Activated CD4-positive, alpha-beta T cell treated with anti-CD3 and anti-CD28 coated beads, Interleukin-2, amount 10 ng/mL, durations not matched to agents 7 days and 5 days (primary cell): ENCODE measurements around the gene CEP290. TPM values are rescaled to one million over a fixed set of nuclear protein-coding genes. Genes with fewer than 3 reads are reported as not detected.

Experiments used
- CTCF ChIA-PET: fragments of 350-600 bp; sonication (Branson Sonifier 250); formaldehyde crosslinking; loops from one replicate; lab custom pipeline; 2021; ENCODE audit warnings: antibody characterized with exemption; lab: Charles Lee
- POLR2A ChIA-PET: fragments of 350-600 bp; sonication (Branson Sonifier 250); formaldehyde crosslinking; loops from one replicate; lab custom pipeline; 2021; ENCODE audit warnings: antibody characterized with exemption; lab: Charles Lee
- DNase-seq: peaks from one replicate; pipeline ENCODE4 v3.0.0-alpha.2; 2020
- H3K27ac Mint-ChIP-seq: one replicate; pipeline ENCODE4 v1.8.0; 2021; ENCODE audit warnings: mild to moderate bottlenecking, moderate library complexity, mixed read lengths
- H3K27me3 Mint-ChIP-seq: one replicate; pipeline ENCODE4 v1.8.0; 2021; ENCODE audit warnings: mixed read lengths
- H3K36me3 Mint-ChIP-seq: one replicate; pipeline ENCODE4 v1.8.0; 2021; ENCODE audit warnings: low read depth, mixed read lengths
- H3K4me1 Mint-ChIP-seq: one replicate; pipeline ENCODE4 v1.8.0; 2021; ENCODE audit warnings: mixed read lengths
- H3K4me3 Mint-ChIP-seq: one replicate; pipeline ENCODE4 v1.8.0; 2021; ENCODE audit warnings: mild to moderate bottlenecking, moderate library complexity, mixed read lengths
- H3K9me3 Mint-ChIP-seq: one replicate; pipeline ENCODE4 v1.8.0; 2021; ENCODE audit warnings: mixed read lengths
- total RNA-seq, 2 experiments: library from RNA; stranded (reverse); gene quantifications; one replicate each; pipeline ENCODE4 v1.2.3, GENCODE V29; 2021

The CEP290 gene
- total RNA-seq, 2 experiments from 2014 or later: 10.9 to 12.2 TPM

DNA sequence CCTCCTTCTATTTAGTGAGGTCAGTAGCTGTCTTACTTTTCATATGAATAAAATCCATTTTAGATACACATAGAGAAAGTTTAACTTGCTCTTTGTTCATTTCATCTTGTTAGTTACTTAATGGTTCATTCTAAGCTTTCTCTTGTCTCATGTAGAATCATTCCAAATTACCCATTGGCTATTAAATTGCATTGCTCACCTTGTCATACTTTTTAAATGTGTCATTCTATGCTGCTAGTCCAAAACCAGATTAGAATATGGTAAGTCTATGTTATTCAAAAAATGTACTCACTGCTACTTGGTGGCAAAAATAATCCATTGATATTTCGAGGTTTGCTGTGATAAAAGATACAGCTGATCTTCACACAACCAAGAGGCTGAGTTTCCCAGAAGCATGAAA, 115.7 kb downstream of the CEP290 start:
- DNase-seq: no peak
- H3K27me3 Mint-ChIP-seq: peaks cover 12% of the 10 kb centered on the region
- no peaks in the 10 kb centered on the region for H3K9me3 Mint-ChIP-seq
- no peaks in the 10 kb centered on the region for H3K36me3 Mint-ChIP-seq
- ChIA-PET POLR2A (no interaction called here), CTCF (no interaction called here)
- H3K4me3 Mint-ChIP-seq: no peak overlapping the region
- no peak overlapping the region for H3K27ac Mint-ChIP-seq
- no peaks in the 10 kb centered on the region for H3K4me1 Mint-ChIP-seq

DNA sequence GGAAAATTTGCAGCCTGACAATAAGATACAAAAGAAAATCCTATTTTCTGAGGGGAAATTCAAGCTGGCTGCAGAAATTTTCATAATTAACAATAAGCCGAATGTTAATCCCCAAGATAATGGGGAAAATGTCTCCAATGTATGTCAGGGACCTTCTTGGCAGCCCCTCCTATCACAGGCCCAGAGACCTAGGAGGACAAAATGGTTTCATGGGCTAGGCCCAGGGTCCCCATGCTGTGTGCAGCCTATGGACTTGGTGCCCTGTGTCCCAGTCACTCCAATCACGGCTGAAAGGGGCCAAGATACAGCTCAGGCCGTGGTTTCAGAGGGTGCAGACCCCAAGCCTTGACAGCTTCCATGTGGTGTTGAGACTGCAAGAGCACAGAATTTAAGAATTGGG, 123.9 kb downstream of the CEP290 start:
- no peak overlapping the region for H3K27ac Mint-ChIP-seq
- H3K9me3 Mint-ChIP-seq: no peaks in the 10 kb centered on the region
- H3K36me3 Mint-ChIP-seq: no peaks in the 10 kb centered on the region
- POLR2A ChIA-PET: no interaction called here
- no peak overlapping the region for H3K4me3 Mint-ChIP-seq
- DNase-seq: no peak
- peaks cover 5% of the 10 kb centered on the region for H3K27me3 Mint-ChIP-seq
- CTCF ChIA-PET: no interaction called here
- no peaks in the 10 kb centered on the region for H3K4me1 Mint-ChIP-seq

DNA sequence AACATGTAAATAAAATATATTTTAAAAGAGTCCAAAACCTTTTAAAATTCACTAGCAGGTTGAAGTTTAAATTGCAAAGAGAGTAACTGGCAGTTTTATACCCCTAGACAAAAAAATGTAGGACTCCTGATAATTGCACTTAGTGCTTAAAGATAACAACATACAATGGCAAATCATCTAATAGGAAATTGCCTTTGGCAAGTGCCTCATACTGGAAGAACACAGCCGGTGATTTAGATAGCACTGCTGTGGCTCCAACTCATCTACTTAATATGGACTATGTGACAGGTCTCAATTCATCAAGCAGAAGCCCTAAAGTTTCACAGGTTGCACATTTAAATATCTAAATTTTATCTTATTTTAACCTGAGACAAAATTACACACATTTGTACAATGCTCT, 126.1 kb downstream of the CEP290 start:
- POLR2A ChIA-PET: no interaction called here
- Mint-ChIP-seq H3K27ac (no peak overlapping the region), H3K27me3 (no peaks in the 10 kb centered on the region), H3K9me3 (no peaks in the 10 kb centered on the region), H3K4me1 (no peaks in the 10 kb centered on the region), H3K4me3 (no peak overlapping the region), H3K36me3 (no peaks in the 10 kb centered on the region)
- CTCF ChIA-PET: no interaction called here
- no peak for DNase-seq

DNA sequence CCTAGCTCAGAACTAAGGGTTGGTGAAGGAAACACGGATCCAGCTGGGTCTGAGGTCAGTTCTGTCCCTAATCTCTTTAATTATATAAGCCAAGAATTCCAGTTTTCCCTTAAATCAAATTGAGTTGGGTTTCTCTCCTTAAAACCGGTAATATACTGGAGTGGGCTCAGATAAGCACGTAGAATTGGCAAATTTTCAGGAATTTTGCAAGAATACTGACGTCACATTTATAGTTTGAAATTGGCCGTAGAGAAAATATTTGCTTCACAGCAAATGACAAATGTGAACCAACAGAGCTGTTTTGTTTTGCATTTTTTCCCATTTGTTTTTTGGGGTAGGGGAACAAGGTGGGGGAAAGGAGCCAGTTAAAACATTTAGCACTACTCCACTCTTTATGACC, 130.1 kb downstream of the CEP290 start:
- ChIA-PET CTCF (no interaction called here), POLR2A (no interaction called here)
- no peaks in the 10 kb centered on the region for H3K27me3 Mint-ChIP-seq
- no peaks in the 10 kb centered on the region for H3K9me3 Mint-ChIP-seq
- no peaks in the 10 kb centered on the region for H3K36me3 Mint-ChIP-seq
- H3K4me3 Mint-ChIP-seq: no peak overlapping the region
- H3K27ac Mint-ChIP-seq: no peak overlapping the region
- DNase-seq: no peak
- H3K4me1 Mint-ChIP-seq: no peaks in the 10 kb centered on the region

DNA sequence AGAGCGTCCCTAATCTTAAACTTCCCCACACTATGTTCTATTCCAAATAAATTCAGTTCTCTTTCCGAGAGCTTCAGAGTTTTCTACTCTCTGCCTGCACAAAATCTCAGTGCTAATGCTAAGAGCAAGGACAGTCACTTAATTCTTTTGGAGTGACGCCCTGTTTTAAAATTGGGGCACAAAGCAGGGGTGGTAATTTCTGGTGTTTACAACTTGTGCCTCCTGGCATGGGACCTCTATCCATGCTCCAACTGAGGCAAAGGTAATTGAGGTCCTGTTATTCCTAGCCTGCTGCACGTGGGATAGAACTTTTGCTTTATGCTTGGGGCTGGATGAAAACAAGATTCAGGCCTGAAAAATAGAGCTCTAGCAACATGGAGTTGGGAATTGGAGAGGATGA, 135.5 kb downstream of the CEP290 start:
- Mint-ChIP-seq H3K4me3 (no peak overlapping the region), H3K36me3 (no peaks in the 10 kb centered on the region), H3K9me3 (no peaks in the 10 kb centered on the region), H3K27ac (no peak overlapping the region), H3K4me1 (no peaks in the 10 kb centered on the region), H3K27me3 (peaks cover 3% of the 10 kb centered on the region)
- ChIA-PET CTCF (no interaction called here), POLR2A (no interaction called here)
- no peak for DNase-seq

DNA sequence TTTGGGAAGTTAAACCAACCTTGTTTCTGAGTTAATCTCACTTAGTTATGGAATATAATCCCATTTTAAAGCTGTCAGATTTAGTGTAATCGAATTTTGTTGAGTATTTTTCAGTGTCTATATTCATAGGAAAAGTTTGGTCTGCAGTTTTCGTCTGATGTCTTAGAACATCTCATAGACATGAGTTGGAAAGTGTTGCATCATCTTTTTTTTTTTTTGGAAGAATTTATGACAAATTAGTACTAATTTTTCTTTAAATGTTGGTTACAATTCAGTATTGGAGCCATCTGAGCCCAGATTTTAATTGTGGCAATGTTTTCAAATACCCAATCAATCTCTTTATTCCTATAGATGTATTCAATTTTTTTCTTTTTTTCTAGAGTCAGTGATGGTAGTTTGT, 140.6 kb downstream of the CEP290 start:
- Mint-ChIP-seq H3K36me3 (no peaks in the 10 kb centered on the region), H3K4me3 (no peak overlapping the region), H3K27me3 (peaks cover 8% of the 10 kb centered on the region), H3K4me1 (no peaks in the 10 kb centered on the region), H3K9me3 (no peaks in the 10 kb centered on the region), H3K27ac (no peak overlapping the region)
- DNase-seq: no peak
- ChIA-PET POLR2A (no interaction called here), CTCF (no interaction called here)

Other genes starting within 250 kb of the CEP290 start
- not detected for gene C12orf50, start 112.7 kb downstream of the CEP290 start, total RNA-seq
- gene TMTC3, start 219 bp upstream of the CEP290 start, total RNA-seq: 1 to 10 TPM; 6.1 to 6.4 TPM